Activated gamma-delta T cell treated with anti-CD3 and anti-CD28 coated beads, Interleukin-2, amount 50 U/mL, for 16 hours (primary cell): ENCODE results near the gene SUZ12.
"Not testable (repeated sequence)": the region's sequence is repeated elsewhere in the genome, so short reads cannot be mapped to it uniquely, and the experiment has no call there.

Experiments used
- DNase-seq: peaks from one replicate; pipeline ENCODE4 v3.0.0-alpha.2; 2020; ENCODE audit warnings: low read depth

The SUZ12 gene

GRCh38 chr17:31951953-31952352, 15.1 kb downstream of the SUZ12 start:
- DNase-seq = not testable (repeated sequence)

GRCh38 chr17:31964131-31964530, 27.3 kb downstream of the SUZ12 start:
- not testable (repeated sequence) for DNase-seq

GRCh38 chr17:31967648-31968047, 30.8 kb downstream of the SUZ12 start:
- DNase-seq = no peak

GRCh38 chr17:31970416-31970815, 33.6 kb downstream of the SUZ12 start:
- not testable (repeated sequence) for DNase-seq

GRCh38 chr17:31974269-31975071, 37.7 kb downstream of the SUZ12 start:
- DNase-seq = not testable (repeated sequence)

- not testable (repeated sequence) for DNase-seq
These were observed 38.6 kb downstream of the SUZ12 start for GRCh38 chr17:31975391-31975790.

- not testable (repeated sequence) for DNase-seq
These were observed 55.0 kb downstream of the SUZ12 start for GRCh38 chr17:31991821-31992220.

GRCh38 chr17:31997005-31997404, 60.2 kb downstream of the SUZ12 start:
- DNase-seq = no peak

- DNase-seq = peak; percentile 84
These were observed 70.2 kb downstream of the SUZ12 start, which contains the start of gene LRRC37B for GRCh38 chr17:32006957-32007462. Gene LRRC37B (plus strand): TSS chr17:32007383. CDS start chr17:32021393, 14,010 bp downstream.

- DNase-seq = peak; percentile 5
These were observed 70.9 kb downstream of the SUZ12 start for GRCh38 chr17:32007463-32008298.

- DNase-seq = no peak
These were observed 72.4 kb downstream of the SUZ12 start for GRCh38 chr17:32009262-32009542.

GRCh38 chr17:32010114-32010513, 73.3 kb downstream of the SUZ12 start:
- no peak for DNase-seq

- no peak for DNase-seq
These were observed 78.6 kb downstream of the SUZ12 start for GRCh38 chr17:32015245-32016013.

- no peak for DNase-seq
These were observed 79.4 kb downstream of the SUZ12 start for GRCh38 chr17:32016231-32016630.

- no peak for DNase-seq
These were observed 82.4 kb downstream of the SUZ12 start for GRCh38 chr17:32019228-32019627.

GRCh38 chr17:32020943-32021614, 84.3 kb downstream of the SUZ12 start:
- DNase-seq = no peak

- no peak for DNase-seq
These were observed 84.8 kb downstream of the SUZ12 start for GRCh38 chr17:32021615-32021955.

- DNase-seq = not testable (repeated sequence)
These were observed 85.7 kb downstream of the SUZ12 start for GRCh38 chr17:32022554-32022953.

GRCh38 chr17:32027271-32027670, 90.5 kb downstream of the SUZ12 start:
- not testable (repeated sequence) for DNase-seq

- no peak for DNase-seq
These were observed 96.4 kb downstream of the SUZ12 start for GRCh38 chr17:32033223-32033622.

- not testable (repeated sequence) for DNase-seq
These were observed 97.0 kb downstream of the SUZ12 start for GRCh38 chr17:32033812-32034211.

- not testable (repeated sequence) for DNase-seq
These were observed 103.4 kb downstream of the SUZ12 start for GRCh38 chr17:32040246-32040645.
